ENCODE measurements around the gene ZC3H4.
A peak's percentile ranks its signal among the peaks of the same experiment; 100 is the strongest.
"Not testable (repeated sequence)": the region's sequence is repeated elsewhere in the genome, so short reads cannot be mapped to it uniquely, and the experiment has no call there.

ZC3H4 gene

GRCh38 chr19:47107202-47107952 is 6.2 kb downstream of the ZC3H4 start:
- H3K27me3 Mint-ChIP-seq: no peaks in the 10 kb centered on the region
- no peak for ATAC-seq (ENCODE audit: low read depth)
- DNase-seq (ENCODE audit: low spot score in 2 of 2): no peak
- H3K27ac Mint-ChIP-seq: peak overlapping the region; percentile 99
- H3K4me1 Mint-ChIP-seq: peaks cover 42% of the 10 kb centered on the region
- H3K4me3 Mint-ChIP-seq: no peak overlapping the region
- H3K9me3 Mint-ChIP-seq: no peaks in the 10 kb centered on the region
- peaks cover 18% of the 10 kb centered on the region for H3K36me3 Mint-ChIP-seq

DNA sequence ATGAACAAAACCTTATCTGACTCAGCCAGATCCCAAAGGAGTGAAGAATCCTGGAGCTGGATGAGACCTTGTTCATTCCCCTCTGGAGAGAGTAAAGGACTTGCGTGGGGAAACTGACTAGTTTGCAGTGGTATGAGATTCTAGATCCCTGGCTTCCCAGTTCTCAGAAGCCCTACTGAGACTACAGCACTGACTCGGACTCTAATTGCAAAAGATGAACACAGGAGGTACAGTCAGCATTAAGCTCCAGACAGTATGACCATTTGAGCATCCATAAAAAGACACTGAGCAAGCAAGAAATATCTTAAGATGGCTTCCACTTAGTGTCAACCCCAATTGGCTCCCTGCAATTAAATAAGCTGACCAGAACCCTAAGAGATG is 6.8 kb downstream of the ZC3H4 start:
- H3K27ac Mint-ChIP-seq: peak overlapping the region; percentile 99
- peaks cover 18% of the 10 kb centered on the region for H3K36me3 Mint-ChIP-seq
- DNase-seq (ENCODE audit: low spot score in 2 of 2): no peak
- no peak for ATAC-seq (ENCODE audit: low read depth)
- no peaks in the 10 kb centered on the region for H3K27me3 Mint-ChIP-seq
- peaks cover 44% of the 10 kb centered on the region for H3K4me1 Mint-ChIP-seq
- no peak overlapping the region for H3K4me3 Mint-ChIP-seq
- no peaks in the 10 kb centered on the region for H3K9me3 Mint-ChIP-seq

DNA sequence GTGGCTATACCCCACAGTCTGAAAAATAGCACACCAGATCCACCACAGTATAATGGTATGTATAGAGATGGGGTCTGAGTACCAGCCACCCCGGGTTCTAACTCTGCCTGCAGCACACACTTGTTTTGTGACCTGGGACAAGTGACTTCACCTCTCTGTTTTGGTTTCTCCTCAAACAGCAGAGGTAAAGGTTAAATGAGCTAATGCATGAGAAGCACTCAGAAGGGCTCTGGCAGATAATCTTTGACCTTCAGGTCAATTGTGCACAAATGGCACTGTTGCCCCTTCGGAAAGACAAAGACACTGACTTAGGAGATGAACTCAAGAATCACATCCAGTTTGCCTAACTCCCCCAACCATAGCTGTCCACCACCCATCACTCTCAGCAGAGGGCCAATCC is 7.7 kb downstream of the ZC3H4 start:
- Mint-ChIP-seq H3K27me3 (no peaks in the 10 kb centered on the region), H3K27ac (peak overlapping the region; percentile 99), H3K36me3 (peaks cover 16% of the 10 kb centered on the region), H3K4me1 (peaks cover 42% of the 10 kb centered on the region), H3K4me3 (no peak overlapping the region), H3K9me3 (no peaks in the 10 kb centered on the region)
- DNase-seq (ENCODE audit: low spot score in 2 of 2) (no peak), ATAC-seq (ENCODE audit: low read depth) (no peak)

DNA sequence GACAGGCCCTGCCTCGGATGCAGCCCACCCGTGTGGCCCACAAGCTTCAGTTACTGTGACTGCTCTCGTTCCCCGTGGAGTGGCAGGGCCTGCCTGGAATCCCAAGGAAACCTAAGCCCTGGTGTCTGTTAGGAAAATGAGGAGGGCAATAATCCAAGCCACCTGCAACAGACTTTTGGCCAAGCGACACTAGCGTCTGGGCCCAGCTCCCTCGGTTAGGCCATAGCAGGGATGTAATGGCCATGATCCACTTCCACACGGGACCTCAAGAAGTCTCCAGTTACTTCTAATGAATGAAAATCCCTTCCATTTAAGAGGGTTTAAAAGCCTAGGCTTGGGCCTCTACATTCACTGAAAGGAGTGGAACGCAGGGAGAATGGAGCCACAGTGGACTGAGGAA is 8.9 kb downstream of the ZC3H4 start:
- Mint-ChIP-seq H3K27ac (no peak overlapping the region), H3K4me3 (no peak overlapping the region), H3K4me1 (peaks cover 38% of the 10 kb centered on the region), H3K36me3 (peaks cover 13% of the 10 kb centered on the region), H3K9me3 (no peaks in the 10 kb centered on the region), H3K27me3 (no peaks in the 10 kb centered on the region)
- DNase-seq (ENCODE audit: low spot score in 2 of 2) (no peak), ATAC-seq (ENCODE audit: low read depth) (no peak)

DNA sequence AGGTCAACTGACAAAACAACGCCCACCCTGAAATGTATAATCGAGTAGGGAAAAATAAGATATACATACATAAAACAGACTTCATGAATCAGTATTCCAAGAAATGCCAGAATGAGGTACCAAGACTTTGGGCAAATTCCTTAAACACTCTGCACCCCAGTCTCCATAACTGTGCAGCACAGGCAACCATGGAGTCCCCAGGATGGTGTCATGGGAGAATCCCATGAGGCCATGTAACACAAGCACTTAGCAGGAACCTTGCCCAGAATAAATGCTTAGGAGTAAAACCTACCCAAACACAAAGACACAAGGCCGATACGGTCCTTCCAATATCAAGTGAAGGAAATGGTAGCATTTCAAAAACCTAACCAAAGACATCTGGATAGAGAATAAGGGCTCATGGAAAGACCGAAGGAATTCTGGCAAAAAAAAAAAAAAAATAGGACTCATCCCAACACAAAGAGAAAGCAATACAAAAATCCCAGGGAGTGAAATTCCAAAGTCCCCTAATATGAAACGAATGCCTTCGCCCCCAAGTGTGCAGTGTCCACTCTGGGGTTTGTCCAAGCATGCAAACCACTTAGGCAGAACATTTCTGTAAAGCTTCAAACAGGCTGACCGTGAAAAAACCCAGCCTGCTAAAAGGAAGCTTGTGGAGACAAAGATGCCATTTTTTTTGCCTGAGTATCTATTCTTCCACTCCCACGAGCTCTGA is 11.1 kb downstream of the ZC3H4 start:
- Mint-ChIP-seq H3K4me3 (no peak overlapping the region), H3K36me3 (peaks cover 8% of the 10 kb centered on the region), H3K4me1 (peaks cover 26% of the 10 kb centered on the region), H3K27me3 (no peaks in the 10 kb centered on the region), H3K27ac (no peak overlapping the region), H3K9me3 (no peaks in the 10 kb centered on the region)
- DNase-seq (ENCODE audit: low spot score in 2 of 2) (no peak), ATAC-seq (ENCODE audit: low read depth) (no peak)

DNA sequence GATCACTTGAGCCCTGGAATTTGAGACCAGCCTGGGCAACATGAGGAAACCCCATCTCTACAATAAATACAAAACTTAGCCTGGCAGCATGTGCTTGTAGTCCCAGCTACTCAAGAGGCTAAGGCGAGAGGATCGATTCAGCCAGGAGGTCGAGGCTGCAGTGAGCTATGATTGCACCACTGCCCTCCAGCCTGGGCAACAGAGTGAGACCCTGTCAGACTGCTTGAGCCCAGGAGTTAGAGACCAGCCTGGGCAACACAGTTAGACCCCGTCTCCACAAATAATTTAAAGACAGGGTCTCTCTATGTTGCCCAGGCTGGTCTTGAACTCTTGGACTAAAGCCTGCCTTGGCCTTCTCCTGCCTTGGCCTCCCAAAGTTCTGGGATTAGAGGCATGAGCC is 12.5 kb downstream of the ZC3H4 start:
- not testable (repeated sequence) for ATAC-seq (ENCODE audit: low read depth); H3K4me3 Mint-ChIP-seq; H3K36me3 Mint-ChIP-seq; H3K27me3 Mint-ChIP-seq; DNase-seq (ENCODE audit: low spot score in 2 of 2); H3K9me3 Mint-ChIP-seq; H3K27ac Mint-ChIP-seq
- peaks cover 20% of the 10 kb centered on the region for H3K4me1 Mint-ChIP-seq

DNA sequence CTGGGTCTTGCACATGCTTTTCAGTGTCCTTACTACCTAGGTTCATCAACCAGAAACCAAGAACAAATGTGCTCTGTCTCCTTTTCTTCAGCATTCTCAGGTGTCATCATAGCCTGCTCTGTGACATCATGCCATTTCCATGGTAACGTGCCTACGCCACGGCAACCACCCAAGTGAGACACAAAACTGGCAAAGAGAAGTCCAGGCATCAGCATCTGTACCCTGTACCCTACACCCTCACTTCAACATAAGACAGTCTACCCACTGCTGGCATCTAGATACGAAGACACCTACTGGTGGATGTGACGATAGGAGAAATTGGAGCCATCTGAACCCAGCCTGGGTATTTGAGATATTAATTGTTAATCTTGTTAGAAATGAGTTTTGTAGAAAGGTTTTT is 13.3 kb downstream of the ZC3H4 start:
- Mint-ChIP-seq H3K27me3 (no peaks in the 10 kb centered on the region), H3K4me1 (peaks cover 17% of the 10 kb centered on the region), H3K27ac (no peak overlapping the region), H3K36me3 (peaks cover 5% of the 10 kb centered on the region), H3K9me3 (no peaks in the 10 kb centered on the region), H3K4me3 (no peak overlapping the region)
- DNase-seq (ENCODE audit: low spot score in 2 of 2) (no peak), ATAC-seq (ENCODE audit: low read depth) (no peak)

GRCh38 chr19:47099576-47100050 is 14.0 kb downstream of the ZC3H4 start:
- DNase-seq (ENCODE audit: low spot score in 2 of 2): no peak
- Mint-ChIP-seq H3K4me3 (no peak overlapping the region), H3K4me1 (peaks cover 19% of the 10 kb centered on the region), H3K9me3 (no peaks in the 10 kb centered on the region), H3K36me3 (peaks cover 5% of the 10 kb centered on the region), H3K27ac (no peak overlapping the region), H3K27me3 (no peaks in the 10 kb centered on the region)
- ATAC-seq (ENCODE audit: low read depth): no peak

DNA sequence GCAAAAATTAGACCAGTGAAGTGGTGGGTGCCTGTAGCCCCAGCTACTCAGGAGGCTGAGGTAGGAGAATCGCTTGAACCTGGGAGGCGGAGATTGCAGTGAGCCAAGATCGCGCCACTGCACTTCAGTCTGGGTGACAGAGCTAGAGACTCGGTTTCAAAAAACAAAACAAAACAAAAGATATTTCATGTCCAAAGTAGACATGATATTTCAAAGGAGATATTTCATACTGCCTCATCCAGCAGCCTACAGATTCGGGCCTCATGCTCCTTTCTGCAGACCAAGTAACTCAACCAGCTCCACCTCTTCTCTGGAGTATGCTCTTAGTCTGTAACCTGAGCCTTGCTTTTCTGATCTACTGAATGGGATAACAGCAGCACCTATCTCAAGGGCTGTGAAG is 15.0 kb downstream of the ZC3H4 start:
- H3K27ac Mint-ChIP-seq: peak overlapping the region; percentile 41
- peaks cover 28% of the 10 kb centered on the region for H3K4me1 Mint-ChIP-seq
- DNase-seq (ENCODE audit: low spot score in 2 of 2) (no peak), ATAC-seq (ENCODE audit: low read depth) (no peak)
- no peaks in the 10 kb centered on the region for H3K27me3 Mint-ChIP-seq
- H3K4me3 Mint-ChIP-seq: no peak overlapping the region
- peaks cover 8% of the 10 kb centered on the region for H3K36me3 Mint-ChIP-seq
- H3K9me3 Mint-ChIP-seq: no peaks in the 10 kb centered on the region

DNA sequence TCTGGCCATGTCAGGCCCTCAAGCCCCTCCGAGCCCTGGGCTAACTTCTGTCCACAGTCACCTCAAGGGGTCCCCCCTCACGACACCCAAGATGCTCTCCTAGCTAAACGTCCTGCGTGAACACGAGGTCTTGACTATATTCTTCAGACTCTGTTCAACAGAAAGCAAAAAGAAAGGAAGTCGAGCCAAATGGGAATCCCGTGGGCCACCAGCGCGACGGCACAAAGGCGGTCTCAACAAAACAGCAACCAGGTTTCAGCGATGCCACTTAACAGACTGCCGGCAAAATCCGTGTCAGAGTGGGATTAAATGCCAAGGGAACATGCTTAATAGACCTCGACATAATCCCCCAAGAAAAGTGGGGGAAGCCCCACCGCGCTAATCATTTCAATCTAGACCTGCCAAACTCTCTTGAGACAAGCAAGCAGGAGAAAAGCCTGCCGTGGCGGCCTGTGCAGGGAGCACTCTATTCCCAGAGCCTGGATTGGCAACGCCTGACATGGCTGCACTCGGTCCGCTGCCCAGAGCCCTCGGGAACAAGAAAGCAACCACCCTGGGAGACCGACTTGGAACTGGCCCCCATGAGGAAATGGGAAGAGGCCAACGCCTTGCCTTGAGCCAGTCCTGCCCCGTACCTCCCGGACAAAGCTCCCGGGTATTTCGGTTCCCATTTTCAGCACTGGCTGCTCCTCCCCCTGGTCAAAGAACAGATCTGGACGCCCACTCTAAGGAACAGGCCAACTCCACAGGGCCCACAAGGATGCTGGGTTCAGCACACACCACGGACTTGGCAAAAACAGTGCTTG is 16.0 kb downstream of the ZC3H4 start:
- Mint-ChIP-seq H3K4me3 (no peak overlapping the region), H3K9me3 (no peaks in the 10 kb centered on the region), H3K27me3 (no peaks in the 10 kb centered on the region), H3K27ac (no peak overlapping the region), H3K36me3 (peaks cover 8% of the 10 kb centered on the region), H3K4me1 (peaks cover 30% of the 10 kb centered on the region)
- DNase-seq (ENCODE audit: low spot score in 2 of 2) (no peak), ATAC-seq (ENCODE audit: low read depth) (no peak)

DNA sequence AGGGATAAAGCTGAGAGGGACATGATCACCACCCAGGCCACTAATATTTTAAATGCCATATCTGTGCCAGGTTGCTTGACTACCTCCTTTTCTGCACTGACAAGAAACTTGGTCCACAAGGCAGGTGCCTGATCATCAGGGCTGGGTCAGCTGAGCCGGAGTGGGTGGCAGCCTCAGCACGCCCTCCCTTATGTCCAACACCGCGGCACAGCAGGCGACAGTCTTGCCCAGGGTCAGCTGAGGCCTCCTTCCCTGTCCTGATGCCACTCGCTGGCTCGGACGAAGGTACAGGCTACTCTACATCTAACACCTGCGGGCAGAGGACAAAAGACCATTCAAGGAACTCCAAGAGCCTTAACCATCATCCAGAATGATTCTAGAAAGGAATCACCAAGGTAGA is 16.9 kb downstream of the ZC3H4 start:
- H3K4me1 Mint-ChIP-seq: peaks cover 27% of the 10 kb centered on the region

GRCh38 chr19:47096100-47096704 is 17.4 kb downstream of the ZC3H4 start:
- H3K4me3 Mint-ChIP-seq: no peak overlapping the region
- no peaks in the 10 kb centered on the region for H3K27me3 Mint-ChIP-seq
- no peak for ATAC-seq (ENCODE audit: low read depth)
- H3K4me1 Mint-ChIP-seq: peaks cover 27% of the 10 kb centered on the region
- H3K36me3 Mint-ChIP-seq: peaks cover 8% of the 10 kb centered on the region
- no peak for DNase-seq (ENCODE audit: low spot score in 2 of 2)
- no peaks in the 10 kb centered on the region for H3K9me3 Mint-ChIP-seq
- peak overlapping the region; percentile 92 for H3K27ac Mint-ChIP-seq

More for the DNA sequence above, 16.9 kb downstream of the ZC3H4 start:
- DNase-seq (ENCODE audit: low spot score in 2 of 2): no peak
- ATAC-seq (ENCODE audit: low read depth): no peak
- no peaks in the 10 kb centered on the region for H3K27me3 Mint-ChIP-seq
- peak overlapping the region; percentile 48 for H3K27ac Mint-ChIP-seq
- H3K36me3 Mint-ChIP-seq: peaks cover 8% of the 10 kb centered on the region
- H3K4me3 Mint-ChIP-seq: no peak overlapping the region
- no peaks in the 10 kb centered on the region for H3K9me3 Mint-ChIP-seq

DNA sequence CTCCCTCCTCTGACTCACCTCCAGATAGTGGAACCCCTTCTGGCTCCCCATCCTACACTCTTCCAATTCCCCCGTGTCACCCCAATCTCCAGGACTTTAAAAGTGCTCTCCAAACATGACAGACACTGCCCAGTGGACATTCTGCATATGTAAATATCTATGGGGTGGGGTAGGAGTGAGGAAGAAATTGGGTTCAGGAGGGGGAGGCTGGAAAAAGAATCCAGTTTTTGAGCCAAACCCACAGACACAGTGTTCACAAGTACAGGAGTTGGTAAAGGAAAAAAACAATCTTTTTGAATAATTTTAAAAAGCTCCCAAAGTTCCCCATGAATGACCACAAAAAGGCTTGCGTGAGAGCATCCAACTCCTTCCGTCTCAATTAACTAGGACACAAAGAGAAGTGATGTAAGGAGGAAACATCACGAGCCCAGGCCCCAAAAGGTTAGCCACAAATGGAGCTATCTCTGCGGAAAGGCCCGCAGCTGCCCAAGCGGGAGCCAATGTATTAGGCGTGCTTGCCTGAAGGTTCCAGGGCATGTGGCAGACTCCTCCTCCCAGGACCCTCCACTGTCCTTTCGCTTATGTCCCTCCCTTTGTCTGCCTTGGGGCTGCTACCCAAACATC is 18.0 kb downstream of the ZC3H4 start:
- Mint-ChIP-seq H3K9me3 (no peaks in the 10 kb centered on the region), H3K27me3 (no peaks in the 10 kb centered on the region), H3K27ac (peak overlapping the region; percentile 92), H3K4me1 (peaks cover 27% of the 10 kb centered on the region), H3K4me3 (peak overlapping the region; percentile 40), H3K36me3 (peaks cover 9% of the 10 kb centered on the region)
- ATAC-seq (ENCODE audit: low read depth): no peak
- no peak for DNase-seq (ENCODE audit: low spot score in 2 of 2)
